HG03558 (cell line): Measurements from ENCODE around the gene MED23.
"Not testable (repeated sequence)": the region's sequence is repeated elsewhere in the genome, so short reads cannot be mapped to it uniquely, and the experiment has no call there.

Experiments
- ATAC-seq: cut with Tn5 transposase; IDR thresholded peaks from one replicate; pipeline ENCODE4 v1.9.1; 2021; ENCODE audit warnings: moderate number of reproducible peaks; ENCODE audit not compliant: unreplicated experiment; ENCODE audit errors: extremely low read depth

Gene MED23

DNA sequence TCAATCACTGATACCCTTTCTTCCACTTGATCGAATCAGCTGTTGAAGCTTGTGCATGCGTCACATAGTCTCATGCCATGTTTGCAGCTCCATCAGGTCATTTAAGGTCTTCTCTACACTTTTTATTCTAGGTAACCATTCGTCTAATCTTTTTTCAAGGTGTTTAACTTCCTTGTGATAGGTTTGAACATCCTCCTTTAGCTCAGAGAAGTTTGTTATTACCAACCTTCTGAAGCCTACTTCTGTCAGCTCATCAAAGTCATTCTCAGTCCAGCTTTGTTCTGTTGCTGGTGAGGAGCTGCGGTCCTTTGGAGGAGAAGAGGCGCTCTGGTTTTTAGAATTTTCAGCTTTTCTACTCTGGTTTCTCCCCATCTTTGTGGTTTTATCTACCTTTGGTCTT, 97.1 kb downstream of the MED23 start:
- ATAC-seq = not testable (repeated sequence)

DNA sequence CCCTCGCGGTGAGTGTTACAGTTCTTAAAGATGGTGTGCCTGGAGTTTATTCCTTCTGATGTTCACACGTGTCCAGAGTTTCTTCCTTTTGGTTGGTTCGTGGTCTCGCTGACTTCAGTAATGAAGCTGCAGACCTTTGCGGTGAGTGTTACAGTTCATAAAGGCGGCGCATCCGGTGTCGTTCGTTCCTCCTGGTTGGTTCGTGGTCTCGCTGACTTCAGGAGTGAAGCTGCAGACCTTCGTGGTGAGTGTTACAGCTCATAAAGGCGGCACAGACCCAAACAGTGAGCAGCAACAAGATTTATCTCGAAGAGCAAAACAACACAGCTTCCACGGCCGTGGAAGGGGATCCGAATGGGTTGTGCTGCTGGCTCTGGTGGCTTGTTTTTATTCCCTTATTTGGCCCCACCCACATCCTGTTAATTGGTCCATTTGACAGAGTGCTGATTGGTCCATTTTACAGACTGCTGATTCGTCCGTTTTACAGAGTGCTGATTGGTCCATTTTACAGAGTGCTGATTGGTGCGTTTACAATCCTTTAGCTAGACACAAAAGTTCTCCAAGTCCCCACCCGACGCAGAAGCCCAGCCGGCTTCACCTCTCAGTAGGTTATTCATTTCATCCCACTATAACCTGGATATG, 103.2 kb downstream of the MED23 start:
- no peak for ATAC-seq

DNA sequence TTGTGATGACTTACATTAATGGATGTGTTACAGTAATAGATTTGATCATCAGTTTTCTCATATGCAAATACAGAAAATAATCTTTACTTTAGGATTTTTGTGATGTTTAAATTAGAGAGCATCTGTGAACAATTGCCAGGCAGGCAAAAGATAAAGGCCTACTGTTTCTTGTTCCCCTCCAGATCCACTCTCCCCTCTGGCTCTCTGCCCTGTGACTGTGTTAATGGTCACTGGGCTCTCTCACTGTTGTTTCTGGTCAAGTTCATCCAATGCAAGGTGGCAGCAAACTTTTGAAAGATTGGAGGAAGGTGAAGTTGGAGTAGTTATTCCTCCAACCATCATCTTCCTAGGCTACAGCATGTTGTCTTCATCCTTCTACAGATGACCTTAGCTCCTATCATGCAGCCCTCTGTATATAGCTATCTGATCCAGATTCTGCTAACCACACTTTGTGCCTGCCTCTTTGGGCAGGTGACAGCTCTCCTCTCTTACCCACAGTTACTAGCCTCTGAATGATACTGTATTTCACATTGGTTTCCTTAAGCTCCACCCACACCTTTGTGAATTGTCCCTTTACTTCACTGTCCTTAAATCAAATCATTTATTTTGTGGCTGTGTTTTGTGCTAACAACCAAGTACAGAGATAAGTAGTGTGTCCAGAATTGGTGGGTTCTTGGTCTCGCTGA, 103.9 kb downstream of the MED23 start:
- ATAC-seq = no peak
